SU-DHL-6 (cell line): ENCODE measurements around the gene ATF6B.

ENCODE experiments used
- H2AFZ ChIP-seq: fragments of 200-600 bp; sonication (generic); 2 replicates; pipeline ENCODE4 v1.6.1; 2014; ENCODE audit warnings: low read depth, mild to moderate bottlenecking, moderate library complexity, mixed read lengths, antibody characterized with exemption, low read length; ENCODE audit not compliant: severe bottlenecking
- H3F3A ChIP-seq: fragments of 200-600 bp; shearing (Covaris generic); 2 replicates; pipeline ENCODE4 v1.6.0; 2016; ENCODE audit warnings: antibody characterized with exemption, mild to moderate bottlenecking; ENCODE audit not compliant: insufficient read depth
- H3K27ac ChIP-seq: fragments of 200-600 bp; sonication (generic); 2 replicates; pipeline ENCODE4 v1.5.1; 2016; ENCODE audit warnings: low read depth, mild to moderate bottlenecking, low read length, moderate library complexity, mixed read lengths
- H3K27me3 ChIP-seq: fragments of 200-600 bp; sonication (generic), shearing (Covaris generic); 2 replicates; pipeline ENCODE4 v1.6.0; 2014; ENCODE audit warnings: mild to moderate bottlenecking, low read length
- H3K36me3 ChIP-seq: fragments of 200-600 bp; sonication (generic); 2 replicates; pipeline ENCODE4 v1.6.1; 2014; ENCODE audit warnings: mild to moderate bottlenecking, low read length, mixed read lengths
- H3K4me2 ChIP-seq: fragments of 300-600, 200-600 bp; shearing (Covaris generic), sonication (generic); 2 replicates; pipeline ENCODE4 v1.6.0; 2014; ENCODE audit warnings: low read length, low read depth, mild to moderate bottlenecking; ENCODE audit not compliant: poor library complexity, severe bottlenecking
- H3K4me3 ChIP-seq: fragments of 200-600 bp; sonication (generic); 2 replicates; pipeline ENCODE4 v1.5.1; 2014; ENCODE audit warnings: antibody characterized with exemption, low read length, mild to moderate bottlenecking, mixed read lengths; ENCODE audit not compliant: insufficient read depth, poor library complexity, severe bottlenecking
- H3K79me2 ChIP-seq: fragments of 200-600 bp; sonication (generic); 2 replicates; pipeline ENCODE4 v1.6.1; 2014; ENCODE audit warnings: mild to moderate bottlenecking, low read length, moderate library complexity; ENCODE audit not compliant: insufficient read depth
- H3K9ac ChIP-seq: fragments of 200-600 bp; sonication (generic); 2 replicates; pipeline ENCODE4 v1.7.0; 2014; ENCODE audit warnings: mild to moderate bottlenecking, low read length
- H3K9me2 ChIP-seq: fragments of 200-600 bp; sonication (generic); replicated peaks from 2 replicates; pipeline ENCODE4 v1.6.1; 2014; ENCODE audit warnings: low read length; ENCODE audit not compliant: insufficient read depth
- H3K9me3 ChIP-seq: fragments of 200-600 bp; sonication (generic); 2 replicates; pipeline ENCODE4 v1.6.1; 2014; ENCODE audit warnings: low read length, mixed read lengths; ENCODE audit not compliant: insufficient read depth
- H4K20me1 ChIP-seq: fragments of 200-600 bp; sonication (generic); 2 replicates; pipeline ENCODE4 v1.6.1; 2014; ENCODE audit warnings: low read depth, mild to moderate bottlenecking, antibody characterized with exemption, low read length, moderate library complexity, mixed read lengths
- EZH2phosphoT487 ChIP-seq: fragments of 200-600 bp; sonication (generic), shearing (Covaris generic); conservative IDR thresholded peaks from 2 replicates; pipeline ENCODE4 v1.6.1; 2018; ENCODE audit warnings: mild to moderate bottlenecking, antibody characterized with exemption, low read length, moderate library complexity, mixed read lengths
- TF ChIP-seq, protein P1 (sequence below): fragments of 200-600 bp; sonication (generic); IDR thresholded peaks from one replicate; pipeline ENCODE4 v1.5.1; 2017; ENCODE audit warnings: antibody characterized with exemption, mild to moderate bottlenecking, low read length, moderate library complexity; ENCODE audit not compliant: insufficient read depth, poor library complexity, severe bottlenecking

The ATF6B gene

DNA sequence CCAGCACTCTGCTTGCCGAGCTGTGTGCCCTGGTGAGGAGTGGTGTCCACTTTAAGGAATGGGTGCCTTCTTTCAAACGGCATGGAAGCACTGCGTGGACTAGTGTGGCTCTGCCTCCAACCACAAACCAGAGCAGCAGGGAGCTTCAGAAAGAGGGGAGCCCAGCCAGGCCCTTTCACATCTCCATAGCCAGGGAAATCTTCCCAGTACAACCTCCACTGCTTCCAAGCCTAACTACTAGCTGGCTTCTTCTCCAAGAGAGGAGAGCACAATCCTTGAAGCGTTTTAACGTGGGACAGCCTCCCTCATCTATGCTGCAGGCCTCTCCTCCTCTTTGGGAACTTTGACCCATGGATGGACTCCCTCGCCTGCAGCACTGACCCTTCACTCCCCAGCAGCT, 45.6 kb downstream of the ATF6B start:
- Histone ChIP-seq H3K36me3 (no peaks in the 10 kb centered on the region), H3K4me3 (no peak overlapping the region), H3K9me2 (no peaks in the 10 kb centered on the region), H3K79me2 (no peaks in the 10 kb centered on the region), H3F3A (no peaks in the 10 kb centered on the region), H3K9ac (no peak overlapping the region), H2AFZ (no peak overlapping the region), H3K27me3 (no peaks in the 10 kb centered on the region), H3K9me3 (no peaks in the 10 kb centered on the region), H3K4me2 (no peak overlapping the region), H4K20me1 (no peaks in the 10 kb centered on the region), H3K27ac (no peak overlapping the region)
- TF ChIP-seq, protein P1, sequence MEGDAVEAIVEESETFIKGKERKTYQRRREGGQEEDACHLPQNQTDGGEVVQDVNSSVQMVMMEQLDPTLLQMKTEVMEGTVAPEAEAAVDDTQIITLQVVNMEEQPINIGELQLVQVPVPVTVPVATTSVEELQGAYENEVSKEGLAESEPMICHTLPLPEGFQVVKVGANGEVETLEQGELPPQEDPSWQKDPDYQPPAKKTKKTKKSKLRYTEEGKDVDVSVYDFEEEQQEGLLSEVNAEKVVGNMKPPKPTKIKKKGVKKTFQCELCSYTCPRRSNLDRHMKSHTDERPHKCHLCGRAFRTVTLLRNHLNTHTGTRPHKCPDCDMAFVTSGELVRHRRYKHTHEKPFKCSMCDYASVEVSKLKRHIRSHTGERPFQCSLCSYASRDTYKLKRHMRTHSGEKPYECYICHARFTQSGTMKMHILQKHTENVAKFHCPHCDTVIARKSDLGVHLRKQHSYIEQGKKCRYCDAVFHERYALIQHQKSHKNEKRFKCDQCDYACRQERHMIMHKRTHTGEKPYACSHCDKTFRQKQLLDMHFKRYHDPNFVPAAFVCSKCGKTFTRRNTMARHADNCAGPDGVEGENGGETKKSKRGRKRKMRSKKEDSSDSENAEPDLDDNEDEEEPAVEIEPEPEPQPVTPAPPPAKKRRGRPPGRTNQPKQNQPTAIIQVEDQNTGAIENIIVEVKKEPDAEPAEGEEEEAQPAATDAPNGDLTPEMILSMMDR, result no peak
- TF ChIP-seq EZH2phosphoT487, result no peak

DNA sequence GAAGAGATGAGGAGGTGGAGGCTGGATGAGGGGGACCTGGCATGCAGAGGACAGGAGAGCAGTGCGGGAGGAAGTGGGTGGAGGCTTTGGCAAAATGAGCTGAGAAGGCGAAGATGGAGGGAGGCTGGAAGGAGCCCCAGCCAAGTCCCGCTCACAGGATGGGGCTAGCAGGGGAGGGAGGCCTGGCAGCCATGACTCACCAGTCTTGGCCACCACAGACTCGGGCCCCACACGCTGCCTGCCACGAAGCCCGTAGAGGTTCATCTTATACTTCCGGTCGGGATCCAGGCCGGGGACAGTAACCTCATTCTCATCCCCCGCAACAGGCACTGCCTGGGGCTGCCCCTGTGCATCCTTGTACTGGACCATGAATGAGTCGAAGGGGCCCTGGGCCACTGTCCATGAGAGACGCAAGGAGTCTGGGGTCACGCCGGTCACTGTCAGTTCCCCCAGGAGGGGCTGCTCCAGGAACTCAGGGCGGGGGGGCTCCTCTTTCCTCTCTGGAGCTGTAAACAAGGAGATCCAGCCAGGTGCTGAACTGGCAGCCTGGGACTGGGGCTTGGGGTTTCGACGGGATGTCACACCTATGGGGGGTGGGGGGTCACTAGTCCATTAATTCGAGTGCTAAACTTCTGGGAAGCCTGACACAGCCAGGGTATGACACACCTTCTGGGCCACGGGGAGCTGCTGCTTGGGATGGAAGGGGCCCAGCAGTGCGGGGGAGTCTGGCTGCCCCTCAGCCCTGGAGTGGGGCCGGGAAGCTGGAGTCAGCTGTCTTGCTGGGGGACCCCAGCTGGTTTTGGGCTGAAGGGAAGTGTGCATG, 46.7 kb downstream of the ATF6B start:
- no peak for TF ChIP-seq EZH2phosphoT487
- TF ChIP-seq, protein P1, result no peak
- H3K27me3 ChIP-seq, result no peaks in the 10 kb centered on the region; the same call in 1 of the 2 replicates
- H3K4me2 ChIP-seq, result no peak overlapping the region
- no peak overlapping the region for H3K9ac ChIP-seq
- H3F3A ChIP-seq, result no peaks in the 10 kb centered on the region
- H3K36me3 ChIP-seq, result no peaks in the 10 kb centered on the region
- H3K27ac ChIP-seq, result no peak overlapping the region
- no peaks in the 10 kb centered on the region for H3K9me2 ChIP-seq
- H2AFZ ChIP-seq, result no peak overlapping the region
- no peaks in the 10 kb centered on the region for H3K9me3 ChIP-seq
- no peak overlapping the region for H3K4me3 ChIP-seq
- no peaks in the 10 kb centered on the region for H3K79me2 ChIP-seq
- H4K20me1 ChIP-seq, result no peaks in the 10 kb centered on the region

DNA sequence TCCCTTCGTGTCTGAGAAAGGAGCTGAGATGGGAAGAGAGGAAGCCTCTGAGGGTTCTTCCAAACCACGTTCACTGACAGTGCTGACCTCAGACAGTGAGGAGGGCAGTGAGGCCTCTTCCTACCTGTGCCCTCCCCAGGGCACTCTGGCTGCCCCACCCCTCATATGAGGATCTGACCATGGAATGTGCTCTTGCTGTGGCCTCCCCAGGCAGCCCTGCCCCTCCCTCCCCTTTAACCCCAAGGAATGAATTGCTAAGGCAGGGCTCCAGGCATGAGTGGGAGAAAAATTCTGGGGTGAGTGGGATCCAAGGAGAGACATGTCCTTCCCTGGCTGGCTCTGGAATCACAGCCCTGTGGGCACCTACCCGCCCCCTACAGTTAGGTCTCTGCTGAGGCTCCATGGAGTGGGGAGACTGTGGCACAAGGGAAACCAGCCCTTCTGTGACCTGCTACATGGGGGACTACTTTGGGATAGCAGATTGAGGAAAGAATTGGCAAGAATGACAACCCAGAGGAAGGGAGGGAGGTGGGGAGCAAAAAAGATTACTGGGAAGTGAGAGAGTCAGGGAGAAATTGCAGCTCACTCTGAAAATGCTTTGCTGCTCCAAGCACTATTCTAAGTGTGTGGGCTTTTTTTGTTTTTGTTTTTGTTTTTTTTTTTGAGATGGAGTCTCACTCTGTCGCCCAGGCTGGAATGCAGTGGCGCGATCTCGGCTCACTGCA, 48.3 kb downstream of the ATF6B start:
- Histone ChIP-seq H3K9ac (no peak overlapping the region), H3K9me3 (no peaks in the 10 kb centered on the region), H3K4me3 (no peak overlapping the region), H3K4me2 (no peak overlapping the region), H3K79me2 (no peaks in the 10 kb centered on the region), H3K27me3 (no peaks in the 10 kb centered on the region; the same call in 1 of the 2 replicates), H2AFZ (no peak overlapping the region), H3K9me2 (no peaks in the 10 kb centered on the region), H3K36me3 (no peaks in the 10 kb centered on the region), H4K20me1 (no peaks in the 10 kb centered on the region), H3F3A (no peaks in the 10 kb centered on the region), H3K27ac (no peak overlapping the region)
- no peak for TF ChIP-seq EZH2phosphoT487
- TF ChIP-seq, protein P1, result no peak
